Endodermal cell (in vitro differentiated cells): ENCODE results near the gene SPEM2. TPM values are rescaled to one million over a fixed set of nuclear protein-coding genes. Genes with fewer than 3 reads are reported as not detected.

Experiments used
- DNase-seq: peaks from one replicate; pipeline ENCODE4 v3.0.0-alpha.2; 2017
- H3K27ac ChIP-seq: 2 replicates; pipeline ENCODE4 v1.5.1; 2013; ENCODE audit warnings: mild to moderate bottlenecking, low read depth, low read length, moderate library complexity
- H3K27me3 ChIP-seq: 2 replicates; pipeline ENCODE4 v1.6.1; 2013; ENCODE audit warnings: mild to moderate bottlenecking, low read length, moderate library complexity; ENCODE audit not compliant: insufficient read depth, control insufficient read depth, poor library complexity, severe bottlenecking
- H3K36me3 ChIP-seq: 2 replicates; pipeline ENCODE4 v1.7.0; 2013; ENCODE audit warnings: mild to moderate bottlenecking, low read length, moderate library complexity; ENCODE audit not compliant: control insufficient read depth, insufficient read depth
- H3K4me1 ChIP-seq: one replicate; pipeline ENCODE4 v1.7.0; 2013; ENCODE audit warnings: low read length; ENCODE audit not compliant: control insufficient read depth, insufficient read depth
- H3K4me3 ChIP-seq: 2 replicates; pipeline ENCODE4 v1.5.1; 2013; ENCODE audit warnings: mild to moderate bottlenecking, low read length, moderate library complexity
- H3K9ac ChIP-seq: 2 replicates; pipeline ENCODE4 v1.6.1; 2013; ENCODE audit warnings: mild to moderate bottlenecking, low read length, moderate library complexity; ENCODE audit not compliant: poor library complexity, severe bottlenecking; ENCODE audit errors: extremely low read depth
- H3K9me3 ChIP-seq: 2 replicates; pipeline ENCODE4 v1.6.1; 2013; ENCODE audit warnings: mild to moderate bottlenecking, low read length, moderate library complexity; ENCODE audit not compliant: control insufficient read depth
- H3K27ac Mint-ChIP-seq: 2 replicates; pipeline ENCODE4 v1.8.0; 2020; ENCODE audit warnings: mixed read lengths
- H3K27me3 Mint-ChIP-seq: 2 replicates; pipeline ENCODE4 v1.8.0; 2021; ENCODE audit warnings: mild to moderate bottlenecking, mixed read lengths; ENCODE audit not compliant: insufficient read depth
- H3K36me3 Mint-ChIP-seq: 2 replicates; pipeline ENCODE4 v1.8.0; 2020; ENCODE audit warnings: low read depth, mixed read lengths
- H3K4me1 Mint-ChIP-seq: 2 replicates; pipeline ENCODE4 v1.8.0; 2020; ENCODE audit warnings: mixed read lengths
- H3K4me3 Mint-ChIP-seq: 2 replicates; pipeline ENCODE4 v1.8.0; 2020; ENCODE audit warnings: mild to moderate bottlenecking, moderate library complexity, mixed read lengths
- H3K9me3 Mint-ChIP-seq: 2 replicates; pipeline ENCODE4 v1.8.0; 2020; ENCODE audit warnings: mild to moderate bottlenecking, mixed read lengths
- CTCF ChIP-seq: fragments of 200-600 bp; sonication (generic); conservative IDR thresholded peaks from 2 replicates; pipeline ENCODE4 v1.5.0; 2021; ENCODE audit warnings: antibody characterized with exemption, mild to moderate bottlenecking
- WGBS, 2 experiments: methylation state at CpG; one replicate each; pipeline versions ENCODE4 v1.1.5 to v1.1.7; 2013; ENCODE audit warnings: missing lambda C conversion rate in 2 of 2, mixed read lengths in 1 of 2; ENCODE audit not compliant: insufficient coverage in 1 of 2, insufficient read length in 1 of 2; 5-methylcytosine and 5-hydroxymethylcytosine counted together
- total RNA-seq, 2 donors: library from RNA; stranded (reverse); fragmentation: NEBNext Ultra II Directional in 1 of 2; extraction: Animal tissue kit (Norgen Biotek cat#: 25700) in 1 of 2; gene quantifications; 2 replicates in 1 of 2; 3 replicates in 1 of 2; pipeline ENCODE4 v1.2.1, GENCODE V29; 2021

SPEM2 gene
- total RNA-seq, 2 donors from 2014 or later: not detected

- WGBS, 2 experiments: 45 to 46% methylated on average over 4 to 11 of the region's 11 CpGs
- Histone ChIP-seq H3K27ac (no peak overlapping the region), H3K27me3 (peaks cover 51% of the 10 kb centered on the region), H3K9ac (no peak overlapping the region), H3K9me3 (no peaks in the 10 kb centered on the region), H3K4me1 (peaks cover 3% of the 10 kb centered on the region), H3K36me3 (no peaks in the 10 kb centered on the region), H3K4me3 (peak overlapping the region; percentile 91)
- no peak for DNase-seq
- no peak for TF ChIP-seq CTCF
- Mint-ChIP-seq H3K27ac (no peak overlapping the region), H3K27me3 (peaks cover 73% of the 10 kb centered on the region), H3K4me1 (peaks cover 13% of the 10 kb centered on the region), H3K36me3 (no peaks in the 10 kb centered on the region), H3K4me3 (peak overlapping the region; percentile 83), H3K9me3 (no peaks in the 10 kb centered on the region)
Measured at GRCh38 chr17:7438656-7439460, 13.4 kb downstream of the SPEM2 start.

- peaks cover 80% of the 10 kb centered on the region for H3K27me3 Mint-ChIP-seq
- H3K4me1 Mint-ChIP-seq: peaks cover 13% of the 10 kb centered on the region
- peak within 1 kb of the TSS; percentile 96 for H3K27ac ChIP-seq
Measured at GRCh38 chr17:7439462-7440112, 14.2 kb downstream of the SPEM2 start, which contains the start of gene FGF11. FGF11 (plus strand) TSS chr17:7439512; CDS start chr17:7439621, 109 bp downstream.

More at GRCh38 chr17:7439462-7440112, 14.2 kb downstream of the SPEM2 start, which contains the start of gene FGF11:
- peak within 1 kb of the TSS; percentile 87 for H3K27ac Mint-ChIP-seq
- peak within 1 kb of the TSS; percentile 83 for H3K4me3 Mint-ChIP-seq
- WGBS, 2 experiments: 0 to 2% methylated on average over 4 to 50 of the region's 50 CpGs
- Histone ChIP-seq H3K36me3 (no peaks in the 10 kb centered on the region), H3K4me3 (peak within 1 kb of the TSS; percentile 91), H3K9ac (peak within 1 kb of the TSS; percentile 74), H3K9me3 (no peaks in the 10 kb centered on the region), H3K4me1 (peaks cover 3% of the 10 kb centered on the region), H3K27me3 (peaks cover 51% of the 10 kb centered on the region)
- peak; percentile 76 for DNase-seq
- no peak for TF ChIP-seq CTCF
- no peaks in the 10 kb centered on the region for H3K36me3 Mint-ChIP-seq
- no peaks in the 10 kb centered on the region for H3K9me3 Mint-ChIP-seq
